Stimulated activated CD8-positive, alpha-beta memory T cell treated with anti-CD3 and anti-CD28 coated beads, Interleukin-7, amount 100 ng/mL, for 24 hours (primary cell): ENCODE data around the gene DEFB112.

Experiments used
- DNase-seq: peaks from one replicate; pipeline ENCODE4 v3.0.0-alpha.2; 2020; ENCODE audit warnings: low read depth

DEFB112 gene

DNA sequence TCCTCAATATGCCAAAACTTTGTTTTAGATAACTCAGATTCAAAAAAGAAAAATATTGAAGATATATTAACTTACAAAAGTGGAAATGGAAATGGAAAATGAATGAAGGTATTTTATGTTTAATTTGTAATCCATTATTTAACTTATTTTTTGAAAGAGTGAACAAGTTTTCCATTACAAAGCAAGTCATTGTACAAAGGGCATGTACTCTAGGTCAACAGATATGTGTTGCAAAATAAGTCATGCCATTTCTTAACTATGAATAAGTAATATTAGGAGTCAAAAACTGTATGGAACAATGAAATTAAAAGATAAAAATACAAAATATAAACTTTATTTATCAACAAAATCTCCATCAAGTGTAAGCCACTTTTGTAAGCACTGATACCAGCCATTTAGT is 54.5 kb downstream of the DEFB112 start:
- DNase-seq: no peak
